ENCODE results near the gene OR13G1.

DNA sequence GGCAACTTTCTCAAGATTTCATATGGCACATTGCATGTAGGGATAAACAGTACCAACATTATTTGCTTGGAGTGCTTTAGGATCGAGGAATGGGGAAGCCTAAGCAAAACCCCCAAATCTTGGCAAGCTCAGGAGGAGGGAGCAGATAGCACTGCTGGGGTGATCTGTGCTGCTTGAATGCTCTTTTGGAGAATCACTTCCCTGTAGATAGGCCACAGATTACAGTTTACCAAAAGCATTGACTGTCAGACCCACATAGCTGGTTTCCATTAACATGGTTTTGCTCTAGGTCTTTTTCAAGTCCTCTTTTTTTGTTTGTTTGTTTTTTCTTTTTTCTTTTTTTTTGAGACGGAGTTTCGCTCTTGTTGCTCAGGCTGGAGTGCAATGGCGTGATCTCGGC is 36.8 kb downstream of the OR13G1 start:
- TF ChIP-seq EZH2 (IDR thresholded peaks at IDR 0.05; ENCODE audit: low read length, missing control alignments): no peak
- TF ChIP-seq, protein P1, sequence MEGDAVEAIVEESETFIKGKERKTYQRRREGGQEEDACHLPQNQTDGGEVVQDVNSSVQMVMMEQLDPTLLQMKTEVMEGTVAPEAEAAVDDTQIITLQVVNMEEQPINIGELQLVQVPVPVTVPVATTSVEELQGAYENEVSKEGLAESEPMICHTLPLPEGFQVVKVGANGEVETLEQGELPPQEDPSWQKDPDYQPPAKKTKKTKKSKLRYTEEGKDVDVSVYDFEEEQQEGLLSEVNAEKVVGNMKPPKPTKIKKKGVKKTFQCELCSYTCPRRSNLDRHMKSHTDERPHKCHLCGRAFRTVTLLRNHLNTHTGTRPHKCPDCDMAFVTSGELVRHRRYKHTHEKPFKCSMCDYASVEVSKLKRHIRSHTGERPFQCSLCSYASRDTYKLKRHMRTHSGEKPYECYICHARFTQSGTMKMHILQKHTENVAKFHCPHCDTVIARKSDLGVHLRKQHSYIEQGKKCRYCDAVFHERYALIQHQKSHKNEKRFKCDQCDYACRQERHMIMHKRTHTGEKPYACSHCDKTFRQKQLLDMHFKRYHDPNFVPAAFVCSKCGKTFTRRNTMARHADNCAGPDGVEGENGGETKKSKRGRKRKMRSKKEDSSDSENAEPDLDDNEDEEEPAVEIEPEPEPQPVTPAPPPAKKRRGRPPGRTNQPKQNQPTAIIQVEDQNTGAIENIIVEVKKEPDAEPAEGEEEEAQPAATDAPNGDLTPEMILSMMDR (conservative IDR thresholded peaks at IDR 0.05 in 1 of 2, IDR thresholded peaks at IDR 0.05 in 1 of 2; ENCODE audit: low read depth in 1 of 2, low read length in 2 of 2): no peak
